HG02571 (cell line): ENCODE results near the gene OASL.

Experiments used
- ATAC-seq: cut with Tn5 transposase; IDR thresholded peaks from one replicate; pipeline ENCODE4 v1.9.1; 2021; ENCODE audit warnings: mild to moderate bottlenecking, moderate library complexity; ENCODE audit not compliant: unreplicated experiment

OASL gene

GRCh38 chr12:120970310-120970709, 68.7 kb downstream of the OASL start:
- ATAC-seq, result no peak
